ENCODE results near the gene CHIA. TPM values are rescaled to one million over a fixed set of nuclear protein-coding genes. Genes with fewer than 3 reads are reported as not detected.

CHIA gene
- total and polyA plus RNA-seq, 2 of the 4 experiments (the other 2 are of a cell fraction), result not detected

DNA sequence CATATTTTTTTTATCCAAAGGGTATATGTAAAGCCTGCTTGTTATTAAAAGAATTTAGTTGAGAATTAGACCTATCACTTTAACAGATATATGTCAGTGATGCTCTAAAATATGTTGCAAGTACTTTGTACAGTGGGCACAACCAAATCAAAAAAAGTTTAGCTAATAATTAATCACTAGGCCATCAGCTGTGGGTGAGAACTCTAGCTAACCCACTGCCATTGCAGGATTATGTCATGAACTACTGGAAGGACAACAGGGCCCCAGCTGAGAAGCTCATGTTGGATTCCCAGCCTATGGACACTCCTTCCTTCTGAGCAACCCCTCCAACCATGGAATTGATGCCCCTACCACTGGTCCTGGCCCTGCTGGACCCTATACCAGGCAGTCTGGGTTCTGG, 6.8 kb upstream of the CHIA start:
- no peak overlapping the region for H2BK20ac ChIP-seq (ENCODE audit: low read depth, low read length)
- no peak overlapping the region for H3K27ac ChIP-seq (ENCODE audit: insufficient read depth, low read length)
- no peaks in the 10 kb centered on the region for H3K4me1 ChIP-seq (ENCODE audit: control insufficient read depth, insufficient read depth, low read length)
- DNase-seq, result no peak
- no peak overlapping the region for H2AFZ ChIP-seq (replicated peaks; ENCODE audit: low read length, poor library complexity)
- H3K4ac ChIP-seq (ENCODE audit: low read depth, low read length), result no peak overlapping the region
- no peak overlapping the region for H2BK120ac ChIP-seq (ENCODE audit: low read depth, low read length)
- H3K56ac ChIP-seq (ENCODE audit: extremely low read depth, insufficient read depth, low read length), result no peak overlapping the region
- POLR2A ChIA-PET (ENCODE audit: unreplicated experiment), result no interaction called here
- dilution Hi-C loops (cut with HindIII; ENCODE audit: low sequenced_read_pairs, unreplicated experiment), result no loop called here
- H4K8ac ChIP-seq (ENCODE audit: low read depth in 2 of 2, low read length in 2 of 2), result no peak overlapping the region
- H4K20me1 ChIP-seq (ENCODE audit: insufficient read depth, low read length), result no peaks in the 10 kb centered on the region
- no peak overlapping the region for H3K9ac ChIP-seq (ENCODE audit: low read depth, low read length)
- H2AK9ac ChIP-seq (replicated peaks; ENCODE audit: low read depth, low read length, poor library complexity), result no peak overlapping the region
- no TSS peak for BruUV-seq (replicated peaks)
- H3K4me3 ChIP-seq (ENCODE audit: insufficient read depth, low read depth, low read length), result no peak overlapping the region
- H2BK15ac ChIP-seq (ENCODE audit: low read depth, low read length), result no peak overlapping the region
- in situ Hi-C loops (cut with MboI; ENCODE audit: low sequenced_read_pairs), result no loop called here
- no peaks in the 10 kb centered on the region for H3K36me3 ChIP-seq (ENCODE audit: control insufficient read depth, insufficient read depth, low read length)
- H3K9me3 ChIP-seq (ENCODE audit: control insufficient read depth, insufficient read depth, low read length), result no peaks in the 10 kb centered on the region
- CTCF ChIA-PET, result no interaction called here
- no peak for ATAC-seq (ENCODE audit: low read depth)
- no peak overlapping the region for H2BK5ac ChIP-seq (ENCODE audit: low read depth, low read length, poor library complexity, severe bottlenecking)
- no peak overlapping the region for H4K5ac ChIP-seq (ENCODE audit: low read depth, low read length)
- no peak overlapping the region for H3K18ac ChIP-seq (ENCODE audit: low read depth, low read length)
- H3K27me3 ChIP-seq (ENCODE audit: control insufficient read depth, insufficient read depth, low read length), result peaks cover 1% of the 10 kb centered on the region; the same call in 1 of the 2 replicates
- no peaks in the 10 kb centered on the region for H3K9me1 ChIP-seq (ENCODE audit: insufficient read depth, low read length)
- H3K14ac ChIP-seq (replicated peaks; ENCODE audit: low read depth, low read length), result no peak overlapping the region
- no peaks in the 10 kb centered on the region for H3K79me1 ChIP-seq (ENCODE audit: low read depth in 1 of 2, low read length in 2 of 2)
- no peak overlapping the region for H4K91ac ChIP-seq (ENCODE audit: insufficient read depth, low read depth, low read length)
- TF ChIP-seq MAFK (IDR thresholded peaks at IDR 0.05; ENCODE audit: low read depth, low read length) (no peak), FOS (IDR thresholded peaks at IDR 0.05; ENCODE audit: low read depth, low read length) (no peak)
- TF ChIP-seq, protein P1, sequence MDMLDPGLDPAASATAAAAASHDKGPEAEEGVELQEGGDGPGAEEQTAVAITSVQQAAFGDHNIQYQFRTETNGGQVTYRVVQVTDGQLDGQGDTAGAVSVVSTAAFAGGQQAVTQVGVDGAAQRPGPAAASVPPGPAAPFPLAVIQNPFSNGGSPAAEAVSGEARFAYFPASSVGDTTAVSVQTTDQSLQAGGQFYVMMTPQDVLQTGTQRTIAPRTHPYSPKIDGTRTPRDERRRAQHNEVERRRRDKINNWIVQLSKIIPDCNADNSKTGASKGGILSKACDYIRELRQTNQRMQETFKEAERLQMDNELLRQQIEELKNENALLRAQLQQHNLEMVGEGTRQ (IDR thresholded peaks at IDR 0.05; ENCODE audit: low read depth, low read length), result no peak
- TF ChIP-seq, protein P2, sequence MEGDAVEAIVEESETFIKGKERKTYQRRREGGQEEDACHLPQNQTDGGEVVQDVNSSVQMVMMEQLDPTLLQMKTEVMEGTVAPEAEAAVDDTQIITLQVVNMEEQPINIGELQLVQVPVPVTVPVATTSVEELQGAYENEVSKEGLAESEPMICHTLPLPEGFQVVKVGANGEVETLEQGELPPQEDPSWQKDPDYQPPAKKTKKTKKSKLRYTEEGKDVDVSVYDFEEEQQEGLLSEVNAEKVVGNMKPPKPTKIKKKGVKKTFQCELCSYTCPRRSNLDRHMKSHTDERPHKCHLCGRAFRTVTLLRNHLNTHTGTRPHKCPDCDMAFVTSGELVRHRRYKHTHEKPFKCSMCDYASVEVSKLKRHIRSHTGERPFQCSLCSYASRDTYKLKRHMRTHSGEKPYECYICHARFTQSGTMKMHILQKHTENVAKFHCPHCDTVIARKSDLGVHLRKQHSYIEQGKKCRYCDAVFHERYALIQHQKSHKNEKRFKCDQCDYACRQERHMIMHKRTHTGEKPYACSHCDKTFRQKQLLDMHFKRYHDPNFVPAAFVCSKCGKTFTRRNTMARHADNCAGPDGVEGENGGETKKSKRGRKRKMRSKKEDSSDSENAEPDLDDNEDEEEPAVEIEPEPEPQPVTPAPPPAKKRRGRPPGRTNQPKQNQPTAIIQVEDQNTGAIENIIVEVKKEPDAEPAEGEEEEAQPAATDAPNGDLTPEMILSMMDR (conservative IDR thresholded peaks at IDR 0.05; ENCODE audit: low read depth, low read length), result no peak
- intact Hi-C loops (cut with micrococcal nuclease), result no loop called here
- H3K23ac ChIP-seq (ENCODE audit: low read depth, low read length), result no peak overlapping the region
- no peak overlapping the region for H3K4me2 ChIP-seq (ENCODE audit: low read depth, low read length)
- H2AK5ac ChIP-seq (ENCODE audit: low read depth, low read length), result no peak overlapping the region
